GM21526 (cell line): Measurements from ENCODE around the gene NOTCH3.

Source experiments
- ATAC-seq: cut with Tn5 transposase; IDR thresholded peaks from one replicate; pipeline ENCODE4 v1.9.1; 2021; ENCODE audit warnings: moderate library complexity; ENCODE audit not compliant: unreplicated experiment, low FRiP score

NOTCH3 gene

GRCh38 chr19:15173746-15174404 is 26.9 kb downstream of the NOTCH3 start:
- no peak for ATAC-seq

GRCh38 chr19:15170345-15170744 is 30.4 kb downstream of the NOTCH3 start:
- no peak for ATAC-seq

GRCh38 chr19:15169541-15170285 is 31.1 kb downstream of the NOTCH3 start:
- ATAC-seq, result no peak

GRCh38 chr19:15166700-15167099 is 34.1 kb downstream of the NOTCH3 start:
- ATAC-seq, result no peak

- ATAC-seq, result no peak
Observed at GRCh38 chr19:15161028-15161984, 39.5 kb downstream of the NOTCH3 start.

- no peak for ATAC-seq
Observed at GRCh38 chr19:15159251-15159650, 41.5 kb downstream of the NOTCH3 start.

GRCh38 chr19:15156391-15156790 is 44.4 kb downstream of the NOTCH3 start:
- ATAC-seq, result no peak

- ATAC-seq, result no peak
Observed at GRCh38 chr19:15155296-15155695, 45.5 kb downstream of the NOTCH3 start.

- ATAC-seq, result no peak
Observed at GRCh38 chr19:15154002-15154612, 46.7 kb downstream of the NOTCH3 start.

GRCh38 chr19:15149737-15150136 is 51.1 kb downstream of the NOTCH3 start:
- ATAC-seq, result no peak

GRCh38 chr19:15147090-15147489 is 53.7 kb downstream of the NOTCH3 start:
- no peak for ATAC-seq

GRCh38 chr19:15144046-15144646 is 56.6 kb downstream of the NOTCH3 start:
- no peak for ATAC-seq

GRCh38 chr19:15142313-15142712 is 58.5 kb downstream of the NOTCH3 start:
- ATAC-seq, result no peak

- no peak for ATAC-seq
Observed at GRCh38 chr19:15141143-15141542, 59.7 kb downstream of the NOTCH3 start.

- ATAC-seq, result no peak
Observed at GRCh38 chr19:15138427-15138826, 62.4 kb downstream of the NOTCH3 start.

- no peak for ATAC-seq
Observed at GRCh38 chr19:15137777-15138176, 63.0 kb downstream of the NOTCH3 start.

- no peak for ATAC-seq
Observed at GRCh38 chr19:15136234-15136954, 64.4 kb downstream of the NOTCH3 start.

- ATAC-seq, result no peak
Observed at GRCh38 chr19:15129856-15130585, 70.8 kb downstream of the NOTCH3 start.
